Type B pancreatic cell (in vitro differentiated cells): ENCODE results near the gene AKAP13. TPM values are rescaled to one million over a fixed set of nuclear protein-coding genes. Genes with fewer than 3 reads are reported as not detected.

Experiments used
- DNase-seq: peaks from one replicate; pipeline ENCODE4 v3.0.0; 2021; ENCODE audit warnings: mixed read lengths; ENCODE audit not compliant: unreplicated experiment; ENCODE audit errors: extremely low spot score
- H3K27ac Mint-ChIP-seq: 2 replicates; pipeline ENCODE4 v1.8.0; 2021; ENCODE audit warnings: mild to moderate bottlenecking, mixed read lengths
- H3K27me3 Mint-ChIP-seq: 2 replicates; pipeline ENCODE4 v1.8.0; 2021; ENCODE audit warnings: mixed read lengths
- H3K36me3 Mint-ChIP-seq: 2 replicates; pipeline ENCODE4 v1.8.0; 2021; ENCODE audit warnings: mixed read lengths
- H3K4me1 Mint-ChIP-seq: one replicate; pipeline ENCODE4 v1.8.0; 2021; ENCODE audit warnings: mixed read lengths; ENCODE audit not compliant: unreplicated experiment
- H3K4me3 Mint-ChIP-seq: 2 replicates; pipeline ENCODE4 v1.8.0; 2021; ENCODE audit warnings: mild to moderate bottlenecking, mixed read lengths
- H3K9me3 Mint-ChIP-seq: 2 replicates; pipeline ENCODE4 v1.8.0; 2021; ENCODE audit warnings: mixed read lengths
- CTCF ChIP-seq: fragments of 200-600 bp; sonication (generic); conservative IDR thresholded peaks from 2 replicates; pipeline ENCODE4 v1.5.0; 2021; ENCODE audit warnings: antibody characterized with exemption, mild to moderate bottlenecking
- total RNA-seq: library from RNA; stranded (reverse); gene quantifications from 2 replicates; pipeline ENCODE4 v1.2.1, GENCODE V29; 2021; ENCODE audit warnings: low replicate concordance

Gene AKAP13
- total RNA-seq, 1 donor from 2014 or later = 75.7 TPM

DNA sequence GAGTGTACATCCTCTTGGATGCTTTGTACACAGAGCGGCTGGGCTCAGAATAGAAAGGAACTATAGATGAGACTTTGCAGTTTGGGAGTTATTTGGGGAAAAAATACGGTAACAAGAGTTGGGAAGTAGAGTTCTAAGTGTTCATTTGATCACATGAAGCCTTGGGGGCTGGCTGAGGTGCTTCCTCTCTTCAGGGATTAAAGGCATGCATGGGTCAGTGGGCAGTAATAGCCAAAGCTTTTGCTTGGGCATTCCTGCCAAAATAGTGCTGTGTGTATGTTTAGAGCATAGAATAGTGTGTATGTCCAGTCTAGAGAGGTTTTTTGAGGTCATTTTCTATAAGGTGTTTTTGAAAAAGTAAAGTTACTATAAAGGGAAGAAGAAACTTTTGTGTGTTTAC lies 12.8 kb downstream of the AKAP13 start:
- no peaks in the 10 kb centered on the region for H3K27me3 Mint-ChIP-seq
- peak overlapping the region; percentile 2 for H3K4me3 Mint-ChIP-seq
- no peak overlapping the region for H3K27ac Mint-ChIP-seq
- peaks cover 30% of the 10 kb centered on the region for H3K4me1 Mint-ChIP-seq
- no peaks in the 10 kb centered on the region for H3K9me3 Mint-ChIP-seq
- no peak for TF ChIP-seq CTCF
- no peak for DNase-seq
- H3K36me3 Mint-ChIP-seq = no peaks in the 10 kb centered on the region

DNA sequence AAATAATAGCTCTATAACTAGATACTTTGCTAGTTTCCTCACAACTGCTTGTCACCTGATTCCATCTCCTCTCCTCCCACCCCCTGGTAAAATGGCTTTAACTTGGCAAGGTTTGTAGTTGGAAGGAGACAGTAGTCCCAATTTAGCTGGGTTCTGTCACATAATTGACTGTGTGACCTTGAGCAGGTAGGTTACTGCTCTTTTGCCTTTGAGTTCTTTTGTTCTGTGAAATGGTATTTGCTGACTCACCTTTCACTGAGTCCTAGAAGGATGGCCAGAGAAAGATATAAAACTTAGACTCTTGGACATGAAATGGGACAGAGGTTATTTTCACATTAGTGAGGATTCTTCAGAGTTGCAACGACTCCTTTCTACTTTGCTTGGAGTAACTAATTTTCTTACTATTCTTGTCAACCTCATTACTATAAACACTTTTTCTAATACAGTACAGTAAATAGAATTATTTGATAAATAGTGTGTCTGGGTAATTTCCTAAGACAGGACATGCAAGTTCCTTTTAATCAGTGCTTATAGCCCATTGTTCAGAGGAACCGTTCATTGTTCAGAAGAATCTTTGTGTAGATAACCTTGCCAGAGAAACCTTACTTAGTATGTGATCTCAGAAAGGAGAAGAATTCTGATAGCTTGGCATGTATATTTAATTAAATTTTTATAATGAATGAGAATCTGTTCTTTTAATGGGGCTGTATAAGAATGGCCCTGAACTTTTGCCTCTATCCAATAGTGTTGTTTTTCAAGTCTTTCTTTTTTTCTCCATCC lies 14.3 kb downstream of the AKAP13 start:
- H3K27ac Mint-ChIP-seq = no peak overlapping the region
- no peak for TF ChIP-seq CTCF
- no peak overlapping the region for H3K4me3 Mint-ChIP-seq
- H3K9me3 Mint-ChIP-seq = no peaks in the 10 kb centered on the region
- no peaks in the 10 kb centered on the region for H3K27me3 Mint-ChIP-seq
- no peaks in the 10 kb centered on the region for H3K36me3 Mint-ChIP-seq
- DNase-seq = no peak
- peaks cover 30% of the 10 kb centered on the region for H3K4me1 Mint-ChIP-seq

- H3K4me1 Mint-ChIP-seq = peaks cover 30% of the 10 kb centered on the region
- TF ChIP-seq CTCF = no peak
- DNase-seq = no peak
- no peaks in the 10 kb centered on the region for H3K9me3 Mint-ChIP-seq
- H3K27ac Mint-ChIP-seq = no peak overlapping the region
- H3K4me3 Mint-ChIP-seq = no peak overlapping the region
- H3K36me3 Mint-ChIP-seq = no peaks in the 10 kb centered on the region
- no peaks in the 10 kb centered on the region for H3K27me3 Mint-ChIP-seq
Measured at GRCh38 chr15:85396554-85396953, 16.2 kb downstream of the AKAP13 start.

DNA sequence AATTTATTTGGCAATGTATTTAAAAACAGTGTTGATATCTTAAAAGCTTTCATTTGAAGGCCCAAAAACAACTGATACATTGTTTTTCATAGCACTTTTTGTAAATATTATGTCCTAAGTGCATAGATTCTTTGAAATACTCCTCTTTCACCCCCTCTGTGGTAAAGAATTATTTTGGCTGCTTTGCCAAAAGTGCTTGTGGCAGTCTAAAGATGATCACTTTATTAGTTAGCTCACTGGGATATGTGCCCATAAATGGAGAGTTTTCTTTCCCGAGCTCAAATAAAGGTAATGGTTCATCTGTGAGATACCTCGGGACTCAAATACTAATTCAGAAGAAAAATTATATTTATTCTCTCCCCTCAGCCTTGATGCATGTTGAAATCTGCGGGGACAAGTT lies 16.7 kb downstream of the AKAP13 start:
- Mint-ChIP-seq H3K9me3 (no peaks in the 10 kb centered on the region), H3K27me3 (no peaks in the 10 kb centered on the region), H3K36me3 (no peaks in the 10 kb centered on the region), H3K27ac (no peak overlapping the region), H3K4me1 (peaks cover 32% of the 10 kb centered on the region), H3K4me3 (no peak overlapping the region)
- no peak for DNase-seq
- no peak for TF ChIP-seq CTCF

DNA sequence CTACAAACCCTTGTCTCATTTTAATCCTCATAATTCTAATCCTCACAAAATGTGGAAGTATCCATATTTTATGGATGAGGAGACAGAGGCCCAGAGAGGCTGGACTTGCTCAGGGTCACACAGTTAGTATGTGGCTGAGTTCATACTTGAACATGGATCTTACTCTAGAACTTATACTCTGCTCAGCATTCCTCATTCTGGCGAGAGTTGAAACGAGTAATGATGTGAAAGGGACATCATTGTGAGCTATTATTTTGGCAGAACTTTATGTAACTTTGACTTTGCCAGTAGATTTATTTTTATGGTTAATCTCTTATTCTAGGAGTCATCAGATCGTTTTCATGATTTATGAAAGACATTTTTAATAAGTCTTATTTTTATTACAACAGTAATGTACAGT lies 17.5 kb downstream of the AKAP13 start:
- no peaks in the 10 kb centered on the region for H3K36me3 Mint-ChIP-seq
- peaks cover 35% of the 10 kb centered on the region for H3K4me1 Mint-ChIP-seq
- H3K9me3 Mint-ChIP-seq = no peaks in the 10 kb centered on the region
- H3K4me3 Mint-ChIP-seq = no peak overlapping the region
- H3K27me3 Mint-ChIP-seq = no peaks in the 10 kb centered on the region
- no peak for TF ChIP-seq CTCF
- peak overlapping the region; percentile 30 for H3K27ac Mint-ChIP-seq
- DNase-seq = no peak
